Small intestine (tissue), 7 donors: ENCODE measurements around the gene TTC38. TPM values are rescaled to one million over a fixed set of nuclear protein-coding genes. Genes with fewer than 3 reads are reported as not detected.

Experiments used
- DNase-seq, 2 donors: peaks; one replicate each; pipeline versions ENCODE4 v3.0.0 to v3.0.0-alpha.2; 2013
- FAIRE-seq: peaks from 2 replicates; lab custom pipeline; 2012; peaks lifted over from hg19 to GRCh38; lab: Jason Lieb, UNC
- H3K27ac ChIP-seq, 3 donors: one replicate each; pipeline ENCODE4 v1.5.1; 2013; ENCODE audit warnings: low read length in 2 of 3, mild to moderate bottlenecking in 2 of 3, control low read depth in 1 of 3, inconsistent platforms in 1 of 3, low read depth in 1 of 3, moderate library complexity in 1 of 3
- H3K27me3 ChIP-seq, 3 donors: one replicate each; pipeline ENCODE4 v1.6.1; 2013; ENCODE audit warnings: low read length in 3 of 3, inconsistent platforms in 1 of 3; ENCODE audit not compliant: control insufficient read depth in 3 of 3, insufficient read depth in 3 of 3
- H3K36me3 ChIP-seq, 3 donors: one replicate each; pipeline ENCODE4 v1.6.1; 2013; ENCODE audit warnings: low read length in 3 of 3, inconsistent platforms in 1 of 3, low read depth in 1 of 3, mild to moderate bottlenecking in 1 of 3, moderate library complexity in 1 of 3; ENCODE audit not compliant: control insufficient read depth in 3 of 3, insufficient read depth in 2 of 3
- H3K4me1 ChIP-seq, 3 donors: one replicate each; pipeline ENCODE4 v1.6.1; 2013; ENCODE audit warnings: low read length in 2 of 3, inconsistent platforms in 1 of 3, low read depth in 1 of 3, mild to moderate bottlenecking in 1 of 3, moderate library complexity in 1 of 3; ENCODE audit not compliant: control insufficient read depth in 3 of 3, insufficient read depth in 2 of 3
- H3K4me3 ChIP-seq, 3 donors: one replicate each; pipeline ENCODE4 v1.5.1; 2013; ENCODE audit warnings: low read length in 3 of 3, control low read depth in 1 of 3, inconsistent platforms in 1 of 3, low read depth in 1 of 3, mild to moderate bottlenecking in 1 of 3, moderate library complexity in 1 of 3
- H3K9me3 ChIP-seq, 2 donors: one replicate each; pipeline ENCODE4 v1.6.1; 2013; ENCODE audit warnings: low read depth in 1 of 2, low read length in 1 of 2; ENCODE audit not compliant: control insufficient read depth in 2 of 2, insufficient read depth in 1 of 2
- WGBS, 3 donors: extraction: QIAGEN DNeasy Blood & Tissue Kit; methylation state at CpG; one replicate each; pipeline ENCODE4 v1.1.7; 2013; 5-methylcytosine and 5-hydroxymethylcytosine counted together
- polyA plus RNA-seq, 4 donors: library from polyadenylated mRNA; stranded (reverse) in 3 of 4; unstranded in 1 of 4; fragments of 200-250 nt in 3 of 4; fragments of 120-200 nt in 1 of 4; gene quantifications; one replicate each; pipeline versions ENCODE4 v1.2.1 to v1.2.3, GENCODE V29; 2013
- donor health status: healthy with polysubstance abuse.
- donor health status: control.
- donor health status: control.
- donor health status: Bipolar disorder and iron deficiency.
- donor health status: healthy.

The TTC38 gene
- polyA plus RNA-seq, 4 donors = 83.5 to 231 (median 166) TPM

GRCh38 chr22:46336119-46337078, 68.6 kb downstream of the TTC38 start:
- Histone ChIP-seq H3K4me3 (peak overlapping the region; percentile 81 to 95 (median 85)), H3K36me3 (peaks cover 7 to 33% (median 17%) of the 10 kb centered on the region in 3 donors), H3K27me3 (no peaks in the 10 kb centered on the region), H3K4me1 (peaks cover 0 to 5% (median 0%) of the 10 kb centered on the region in 3 donors), H3K9me3 (no peaks in the 10 kb centered on the region), H3K27ac (peak overlapping the region; percentile 9 to 85 (median 81))
- FAIRE-seq (no peak), DNase-seq (peak; percentile 38 to 57)
- WGBS, 3 donors = 7 to 10% (median 8%) methylated on average over 34 to 42 of the region's 42 CpGs

- Histone ChIP-seq H3K9me3 (no peaks in the 10 kb centered on the region), H3K36me3 (peaks cover 11 to 37% (median 20%) of the 10 kb centered on the region in 3 donors), H3K4me3 (no peak overlapping the region), H3K27me3 (no peaks in the 10 kb centered on the region), H3K27ac (no peak overlapping the region), H3K4me1 (peaks cover 0 to 5% (median 0%) of the 10 kb centered on the region in 3 donors)
- FAIRE-seq (no peak), DNase-seq (no peak)
- 91 to 94% (median 92%) methylated on average over 9 of the region's 9 CpGs for WGBS, 3 donors
Observed at GRCh38 chr22:46337870-46338269, 70.1 kb downstream of the TTC38 start.

- 92 to 94% (median 93%) methylated on average over 8 of the region's 8 CpGs for WGBS, 3 donors
- no peak for FAIRE-seq
- Histone ChIP-seq H3K27me3 (no peaks in the 10 kb centered on the region), H3K36me3 (peaks cover 11 to 42% (median 25%) of the 10 kb centered on the region in 3 donors), H3K9me3 (no peaks in the 10 kb centered on the region), H3K4me3 (no peak overlapping the region), H3K27ac (no peak overlapping the region), H3K4me1 (peaks cover 0 to 5% (median 0%) of the 10 kb centered on the region in 3 donors)
- no peak for DNase-seq
Observed at GRCh38 chr22:46338636-46339035, 70.8 kb downstream of the TTC38 start.

- Histone ChIP-seq H3K27me3 (no peaks in the 10 kb centered on the region), H3K27ac (no peak overlapping the region), H3K9me3 (no peaks in the 10 kb centered on the region), H3K4me3 (no peak overlapping the region), H3K36me3 (peaks cover 15 to 53% (median 30%) of the 10 kb centered on the region in 3 donors), H3K4me1 (peaks cover 0 to 5% (median 0%) of the 10 kb centered on the region in 3 donors)
- DNase-seq = no peak
- no peak for FAIRE-seq
- 94 to 100% (median 95%) methylated on average over 5 of the region's 5 CpGs for WGBS, 3 donors
Observed at GRCh38 chr22:46339956-46340355, 72.1 kb downstream of the TTC38 start.

GRCh38 chr22:46340676-46341075, 72.9 kb downstream of the TTC38 start:
- DNase-seq = no peak
- no peak overlapping the region for H3K27ac ChIP-seq
- WGBS, 3 donors = 90 to 93% (median 93%) methylated on average over 11 to 13 of the region's 13 CpGs
- FAIRE-seq = no peak
- no peaks in the 10 kb centered on the region for H3K9me3 ChIP-seq
- H3K4me3 ChIP-seq = no peak overlapping the region
- H3K4me1 ChIP-seq = peaks cover 0 to 5% (median 0%) of the 10 kb centered on the region in 3 donors
- H3K27me3 ChIP-seq = no peaks in the 10 kb centered on the region
- H3K36me3 ChIP-seq = peaks cover 15 to 60% (median 32%) of the 10 kb centered on the region in 3 donors

Other genes with a start within 250 kb of the TTC38 start
- gene PPARA, start 117.5 kb upstream of the TTC38 start, polyA plus RNA-seq = 10 to 100 TPM; 19.9 to 53.6 (median 23.0) TPM
- gene CDPF1, start 17.7 kb upstream of the TTC38 start, polyA plus RNA-seq = 10 to 100 TPM in 3 of 4 donors, 1 to 10 TPM in 1; 7.4 to 13.2 (median 11.5) TPM
- gene PKDREJ, start 4.7 kb upstream of the TTC38 start, polyA plus RNA-seq = under 1 TPM in 3 of 4 donors, not detected in 1; 0.27 to 0.90 (median 0.27) TPM
- 10 to 100 TPM in 1 of 4 donors, 1 to 10 TPM in 2, under 1 TPM in 1; 0.27 to 13.8 (median 5.1) TPM for gene GTSE1, start 28.9 kb downstream of the TTC38 start, polyA plus RNA-seq
- 10 to 100 TPM; 17.0 to 38.6 (median 34.3) TPM for gene TRMU, start 67.7 kb downstream of the TTC38 start, polyA plus RNA-seq